SK-N-SH treated with all-trans-retinoic acid at 6 μM for 48 hours (cell line): ENCODE measurements around the gene TREML2.

Experiments used
- ATAC-seq: fragments of 200-7000 bp; cut with Tn5 transposase; 3 replicates; pipeline ENCODE4 v1.9.1; 2020; ENCODE audit warnings: mild to moderate bottlenecking, moderate library complexity
- CSDC2 ChIP-seq: fragments of 250-450 bp; sonication (Bioruptor Pico); IDR thresholded peaks from 2 replicates; pipeline ENCODE4 v1.5.0; 2020; ENCODE audit warnings: mild to moderate bottlenecking, moderate library complexity
- ESRRG ChIP-seq: fragments of 250-450 bp; sonication (Bioruptor Pico); IDR thresholded peaks from 2 replicates; pipeline ENCODE4 v1.6.1; 2021; ENCODE audit warnings: mild to moderate bottlenecking
- GLIS3 ChIP-seq: fragments of 250-450 bp; sonication (Bioruptor Pico); IDR thresholded peaks from 2 replicates; pipeline ENCODE4 v1.5.0; 2020; ENCODE audit warnings: mild to moderate bottlenecking, moderate library complexity
- ISL1 ChIP-seq: fragments of 250-450 bp; sonication (Bioruptor Pico); IDR thresholded peaks from 2 replicates; pipeline ENCODE4 v2.1.2; 2022; ENCODE audit warnings: mild to moderate bottlenecking, moderate library complexity
- OSR1 ChIP-seq: fragments of 250-450 bp; sonication (Bioruptor Pico); IDR thresholded peaks from 2 replicates; pipeline ENCODE4 v1.8.0; 2022; ENCODE audit warnings: moderate library complexity, mild to moderate bottlenecking, inconsistent platforms
- RARB ChIP-seq: fragments of 250-450 bp; sonication (Bioruptor Pico); IDR thresholded peaks from 2 replicates; pipeline ENCODE4 v1.8.0; 2021; ENCODE audit warnings: mild to moderate bottlenecking, moderate library complexity
- TOX ChIP-seq: fragments of 250-450 bp; sonication (Bioruptor Pico); IDR thresholded peaks from 2 replicates; pipeline ENCODE4 v1.8.0; 2021; ENCODE audit warnings: mild to moderate bottlenecking, moderate library complexity, borderline replicate concordance
- TSHZ2 ChIP-seq: fragments of 250-450 bp; sonication (Bioruptor Pico); IDR thresholded peaks from 2 replicates; pipeline ENCODE4 v1.5.0; 2020; ENCODE audit warnings: mild to moderate bottlenecking, moderate library complexity
- ZC3H10 ChIP-seq: fragments of 250-450 bp; sonication (Bioruptor Pico); IDR thresholded peaks from 2 replicates; pipeline ENCODE4 v1.5.1; 2021; ENCODE audit warnings: mild to moderate bottlenecking, moderate library complexity
- ZFP3 ChIP-seq: fragments of 250-450 bp; sonication (Bioruptor Pico); IDR thresholded peaks from 2 replicates; pipeline ENCODE4 v1.5.0; 2020; ENCODE audit warnings: mild to moderate bottlenecking, moderate library complexity
- ZFP30 ChIP-seq: fragments of 450-650 bp; formaldehyde crosslinking; IDR thresholded peaks from 2 replicates; pipeline ENCODE4 v1.5.0; 2022; ENCODE audit warnings: mild to moderate bottlenecking, moderate library complexity
- ZNF565 ChIP-seq: fragments of 450-650 bp; formaldehyde crosslinking; conservative IDR thresholded peaks from 2 replicates; pipeline ENCODE4 v1.5.0; 2020; ENCODE audit warnings: low read depth, mild to moderate bottlenecking, moderate library complexity
- ZNF70 ChIP-seq: fragments of 450-650 bp; formaldehyde crosslinking; IDR thresholded peaks from 2 replicates; pipeline ENCODE4 v1.5.0; 2020; ENCODE audit warnings: mild to moderate bottlenecking, moderate library complexity
- ZNF8 ChIP-seq: fragments of 450-650 bp; formaldehyde crosslinking; IDR thresholded peaks from 2 replicates; pipeline ENCODE4 v1.5.0; 2020; ENCODE audit warnings: mild to moderate bottlenecking, moderate library complexity
- TF ChIP-seq, protein P1 (sequence below): fragments of 250-450 bp; sonication (Bioruptor Pico); IDR thresholded peaks from 2 replicates; pipeline ENCODE4 v1.8.0; 2020; ENCODE audit warnings: mild to moderate bottlenecking, moderate library complexity, borderline replicate concordance
- TF ChIP-seq, protein P2 (sequence below): fragments of 250-450 bp; sonication (Bioruptor Pico); IDR thresholded peaks from 2 replicates; pipeline ENCODE4 v1.5.1; 2020; ENCODE audit warnings: low read depth, mild to moderate bottlenecking, moderate library complexity
- TF ChIP-seq, protein P3 (sequence below): fragments of 250-450 bp; sonication (Bioruptor Pico); IDR thresholded peaks from 2 replicates; pipeline ENCODE4 v1.8.0; 2021; ENCODE audit warnings: low read depth, mild to moderate bottlenecking, moderate library complexity, borderline replicate concordance
- TF ChIP-seq, protein P4 (sequence below): fragments of 250-450 bp; sonication (Bioruptor Pico); IDR thresholded peaks from 2 replicates; pipeline ENCODE4 v1.5.1; 2021; ENCODE audit warnings: mild to moderate bottlenecking, moderate library complexity

TREML2 gene

DNA sequence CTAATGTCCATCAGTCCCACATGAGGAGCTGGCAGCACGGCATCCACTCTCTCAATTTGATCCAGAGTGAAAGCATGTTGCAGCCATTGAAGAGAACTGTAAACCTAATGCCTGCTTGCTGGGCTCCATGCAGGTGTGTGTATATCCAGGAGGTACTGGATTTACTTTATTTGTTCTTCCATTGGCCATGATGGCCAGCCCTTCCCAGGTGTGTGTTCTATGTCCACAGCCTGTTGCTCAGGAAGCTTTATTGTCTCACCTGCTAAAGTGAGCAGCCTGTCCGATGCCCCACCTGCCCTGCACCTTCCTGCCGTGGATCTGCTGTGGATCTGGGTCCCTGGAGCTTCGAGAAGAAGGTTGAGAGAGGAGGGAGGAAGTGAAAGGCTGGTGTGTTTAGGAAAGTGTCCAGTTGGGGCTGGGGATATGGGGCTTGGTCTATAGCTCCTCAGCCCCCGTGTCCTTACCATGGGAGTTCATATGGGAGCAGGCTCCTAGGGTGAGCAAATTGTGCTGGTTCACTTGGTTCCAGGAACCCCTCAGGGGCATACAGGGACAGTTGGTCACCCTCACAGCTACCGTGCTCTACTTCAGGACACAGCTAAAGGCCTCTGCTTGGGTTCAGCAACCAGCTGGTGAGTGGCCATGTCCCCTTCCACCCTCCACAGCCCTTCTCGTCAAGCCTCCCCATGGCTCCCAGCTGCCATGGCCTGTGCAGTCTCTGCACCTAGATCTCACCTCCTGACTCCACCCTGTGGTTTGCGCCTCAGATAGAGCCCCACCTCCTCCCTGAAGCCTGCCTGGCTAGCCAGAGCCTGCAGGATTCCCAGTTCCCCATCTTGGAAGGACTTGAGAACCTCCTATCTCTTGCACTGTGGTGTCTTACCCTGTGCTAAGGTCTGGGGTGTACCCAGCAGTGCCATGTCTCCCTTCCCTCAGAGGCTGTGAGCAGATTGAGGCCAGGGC, 12.7 kb downstream of the TREML2 start:
- no peak for ATAC-seq
- TF ChIP-seq, protein P1, sequence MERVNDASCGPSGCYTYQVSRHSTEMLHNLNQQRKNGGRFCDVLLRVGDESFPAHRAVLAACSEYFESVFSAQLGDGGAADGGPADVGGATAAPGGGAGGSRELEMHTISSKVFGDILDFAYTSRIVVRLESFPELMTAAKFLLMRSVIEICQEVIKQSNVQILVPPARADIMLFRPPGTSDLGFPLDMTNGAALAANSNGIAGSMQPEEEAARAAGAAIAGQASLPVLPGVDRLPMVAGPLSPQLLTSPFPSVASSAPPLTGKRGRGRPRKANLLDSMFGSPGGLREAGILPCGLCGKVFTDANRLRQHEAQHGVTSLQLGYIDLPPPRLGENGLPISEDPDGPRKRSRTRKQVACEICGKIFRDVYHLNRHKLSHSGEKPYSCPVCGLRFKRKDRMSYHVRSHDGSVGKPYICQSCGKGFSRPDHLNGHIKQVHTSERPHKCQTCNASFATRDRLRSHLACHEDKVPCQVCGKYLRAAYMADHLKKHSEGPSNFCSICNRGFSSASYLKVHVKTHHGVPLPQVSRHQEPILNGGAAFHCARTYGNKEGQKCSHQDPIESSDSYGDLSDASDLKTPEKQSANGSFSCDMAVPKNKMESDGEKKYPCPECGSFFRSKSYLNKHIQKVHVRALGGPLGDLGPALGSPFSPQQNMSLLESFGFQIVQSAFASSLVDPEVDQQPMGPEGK (CRISPR knock-in tag) = no peak
- no peak for TF ChIP-seq TOX (CRISPR knock-in tag)
- TF ChIP-seq TSHZ2 = no peak
- TF ChIP-seq, protein P2, sequence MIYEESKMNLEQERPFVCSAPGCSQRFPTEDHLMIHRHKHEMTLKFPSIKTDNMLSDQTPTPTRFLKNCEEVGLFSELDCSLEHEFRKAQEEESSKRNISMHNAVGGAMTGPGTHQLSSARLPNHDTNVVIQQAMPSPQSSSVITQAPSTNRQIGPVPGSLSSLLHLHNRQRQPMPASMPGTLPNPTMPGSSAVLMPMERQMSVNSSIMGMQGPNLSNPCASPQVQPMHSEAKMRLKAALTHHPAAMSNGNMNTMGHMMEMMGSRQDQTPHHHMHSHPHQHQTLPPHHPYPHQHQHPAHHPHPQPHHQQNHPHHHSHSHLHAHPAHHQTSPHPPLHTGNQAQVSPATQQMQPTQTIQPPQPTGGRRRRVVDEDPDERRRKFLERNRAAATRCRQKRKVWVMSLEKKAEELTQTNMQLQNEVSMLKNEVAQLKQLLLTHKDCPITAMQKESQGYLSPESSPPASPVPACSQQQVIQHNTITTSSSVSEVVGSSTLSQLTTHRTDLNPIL (CRISPR knock-in tag) = no peak
- TF ChIP-seq RARB (CRISPR knock-in tag) = no peak
- TF ChIP-seq, all 23 proteins: peak for 0

DNA sequence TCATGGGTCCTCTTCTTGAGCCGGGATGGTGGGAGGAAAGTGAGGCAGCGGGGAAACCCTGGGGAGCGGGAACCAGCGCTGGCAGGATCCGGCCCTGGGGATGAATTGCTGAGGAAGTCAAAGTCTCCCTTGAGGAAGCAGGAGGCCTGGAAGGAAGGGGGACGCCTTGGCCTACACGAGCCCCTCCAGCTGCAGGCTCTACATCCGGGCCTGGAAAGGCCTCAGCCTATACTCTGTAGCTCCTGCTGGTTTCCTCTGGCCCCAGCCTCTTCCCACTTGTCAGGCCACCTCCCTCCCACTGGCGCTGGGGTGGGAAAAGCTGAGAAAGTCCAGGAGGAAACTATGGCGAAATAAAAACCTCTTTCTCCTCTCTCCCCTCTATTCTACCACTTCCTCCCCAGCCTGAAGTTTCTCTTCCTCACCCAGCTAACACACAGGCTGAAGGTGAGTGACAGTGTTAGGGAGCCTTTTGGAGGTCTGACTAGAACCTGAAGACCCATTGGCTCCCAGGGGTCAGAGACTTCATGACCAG, 14.9 kb downstream of the TREML2 start:
- no peak for TF ChIP-seq RARB (CRISPR knock-in tag)
- TF ChIP-seq ESRRG = no peak
- no peak for TF ChIP-seq CSDC2 (CRISPR knock-in tag)
- no peak for TF ChIP-seq ZNF565 (CRISPR knock-in tag)
- no peak for TF ChIP-seq GLIS3 (CRISPR knock-in tag)
- no peak for TF ChIP-seq TSHZ2
- TF ChIP-seq OSR1 (CRISPR knock-in tag) = no peak
- TF ChIP-seq, protein P3, sequence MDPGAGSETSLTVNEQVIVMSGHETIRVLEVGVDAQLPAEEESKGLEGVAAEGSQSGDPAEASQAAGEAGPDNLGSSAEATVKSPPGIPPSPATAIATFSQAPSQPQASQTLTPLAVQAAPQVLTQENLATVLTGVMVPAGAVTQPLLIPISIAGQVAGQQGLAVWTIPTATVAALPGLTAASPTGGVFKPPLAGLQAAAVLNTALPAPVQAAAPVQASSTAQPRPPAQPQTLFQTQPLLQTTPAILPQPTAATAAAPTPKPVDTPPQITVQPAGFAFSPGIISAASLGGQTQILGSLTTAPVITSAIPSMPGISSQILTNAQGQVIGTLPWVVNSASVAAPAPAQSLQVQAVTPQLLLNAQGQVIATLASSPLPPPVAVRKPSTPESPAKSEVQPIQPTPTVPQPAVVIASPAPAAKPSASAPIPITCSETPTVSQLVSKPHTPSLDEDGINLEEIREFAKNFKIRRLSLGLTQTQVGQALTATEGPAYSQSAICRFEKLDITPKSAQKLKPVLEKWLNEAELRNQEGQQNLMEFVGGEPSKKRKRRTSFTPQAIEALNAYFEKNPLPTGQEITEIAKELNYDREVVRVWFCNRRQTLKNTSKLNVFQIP = no peak
- TF ChIP-seq ZC3H10 (CRISPR knock-in tag) = no peak
- no peak for TF ChIP-seq TOX (CRISPR knock-in tag)
- no peak for TF ChIP-seq ISL1 (CRISPR knock-in tag)
- TF ChIP-seq, protein P4, sequence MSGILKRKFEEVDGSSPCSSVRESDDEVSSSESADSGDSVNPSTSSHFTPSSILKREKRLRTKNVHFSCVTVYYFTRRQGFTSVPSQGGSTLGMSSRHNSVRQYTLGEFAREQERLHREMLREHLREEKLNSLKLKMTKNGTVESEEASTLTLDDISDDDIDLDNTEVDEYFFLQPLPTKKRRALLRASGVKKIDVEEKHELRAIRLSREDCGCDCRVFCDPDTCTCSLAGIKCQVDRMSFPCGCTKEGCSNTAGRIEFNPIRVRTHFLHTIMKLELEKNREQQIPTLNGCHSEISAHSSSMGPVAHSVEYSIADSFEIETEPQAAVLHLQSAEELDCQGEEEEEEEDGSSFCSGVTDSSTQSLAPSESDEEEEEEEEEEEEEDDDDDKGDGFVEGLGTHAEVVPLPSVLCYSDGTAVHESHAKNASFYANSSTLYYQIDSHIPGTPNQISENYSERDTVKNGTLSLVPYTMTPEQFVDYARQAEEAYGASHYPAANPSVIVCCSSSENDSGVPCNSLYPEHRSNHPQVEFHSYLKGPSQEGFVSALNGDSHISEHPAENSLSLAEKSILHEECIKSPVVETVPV (CRISPR knock-in tag) = no peak
- no peak for TF ChIP-seq ZNF70 (CRISPR knock-in tag)
- TF ChIP-seq ZNF8 (CRISPR knock-in tag) = no peak
- no peak for TF ChIP-seq ZFP3
- TF ChIP-seq ZFP30 (CRISPR knock-in tag) = no peak
- TF ChIP-seq, protein P2 (CRISPR knock-in tag) = no peak
- no peak for ATAC-seq
